ENCODE measurements around the gene TMEM187. TPM values are rescaled to one million over a fixed set of nuclear protein-coding genes. Genes with fewer than 3 reads are reported as not detected.

TMEM187 gene
- 8.6 TPM for polyA plus RNA-seq (2013, experiment 1 of 2)
- polyA plus RNA-seq (2013, experiment 2 of 2), result 6.0 TPM

- H3K27ac ChIP-seq (ENCODE audit: low read depth, low read length, severe bottlenecking), result peak within 1 kb of the TSS; percentile 100
- H3K9me3 ChIP-seq (ENCODE audit: control insufficient read depth, low read length), result no peaks in the 10 kb centered on the region
- peak within 1 kb of the TSS; percentile 62 for H3K4me3 ChIP-seq (ENCODE audit: extremely low read depth, insufficient read depth, low read length, poor library complexity, severe bottlenecking)
- H3K4me1 ChIP-seq (ENCODE audit: control insufficient read depth, insufficient read depth, low read length, poor library complexity, severe bottlenecking), result peaks cover 15% of the 10 kb centered on the region
- peaks cover 12% of the 10 kb centered on the region for H3K36me3 ChIP-seq (ENCODE audit: control insufficient read depth, insufficient read depth, low read length)
- 0% methylated on average over 49 of the region's 103 CpGs; no CpG with 5 or more reads in 1 of the 2 experiments for WGBS, 2 experiments (ENCODE audit: insufficient coverage in 2 of 2)
These were observed at the start of gene TMEM187 for GRCh38 chrX:153972368-153973126. TSS of gene TMEM187 (plus strand) at chrX:153972754. CDS start at chrX:153982063, 9,309 bp downstream.

- 73 to 91% methylated on average over 8 to 9 of the region's 25 CpGs for WGBS, 2 experiments (ENCODE audit: insufficient coverage in 2 of 2)
- H3K4me1 ChIP-seq (ENCODE audit: control insufficient read depth, insufficient read depth, low read length, poor library complexity, severe bottlenecking), result peaks cover 14% of the 10 kb centered on the region
- no peaks in the 10 kb centered on the region for H3K9me3 ChIP-seq (ENCODE audit: control insufficient read depth, low read length)
- H3K4me3 ChIP-seq (ENCODE audit: extremely low read depth, insufficient read depth, low read length, poor library complexity, severe bottlenecking), result no peak overlapping the region
- no peaks in the 10 kb centered on the region for H3K36me3 ChIP-seq (ENCODE audit: control insufficient read depth, insufficient read depth, low read length)
- H3K27ac ChIP-seq (ENCODE audit: low read depth, low read length, severe bottlenecking), result no peak overlapping the region
These were observed 49.4 kb upstream of the TMEM187 start for GRCh38 chrX:153922932-153923857.

- Histone ChIP-seq H3K4me3 (ENCODE audit: extremely low read depth, insufficient read depth, low read length, poor library complexity, severe bottlenecking) (no peak overlapping the region), H3K9me3 (ENCODE audit: control insufficient read depth, low read length) (no peaks in the 10 kb centered on the region), H3K27ac (ENCODE audit: low read depth, low read length, severe bottlenecking) (no peak overlapping the region), H3K4me1 (ENCODE audit: control insufficient read depth, insufficient read depth, low read length, poor library complexity, severe bottlenecking) (peaks cover 14% of the 10 kb centered on the region), H3K36me3 (ENCODE audit: control insufficient read depth, insufficient read depth, low read length) (no peaks in the 10 kb centered on the region)
- 66 to 74% methylated on average over 7 to 10 of the region's 14 CpGs for WGBS, 2 experiments (ENCODE audit: insufficient coverage in 2 of 2)
These were observed 48.2 kb upstream of the TMEM187 start for GRCh38 chrX:153924149-153924861.

GRCh38 chrX:153925387-153925738 lies 47.2 kb upstream of the TMEM187 start:
- peak overlapping the region; percentile 19 for H3K4me3 ChIP-seq (ENCODE audit: extremely low read depth, insufficient read depth, low read length, poor library complexity, severe bottlenecking)
- H3K27ac ChIP-seq (ENCODE audit: low read depth, low read length, severe bottlenecking), result no peak overlapping the region
- no peaks in the 10 kb centered on the region for H3K9me3 ChIP-seq (ENCODE audit: control insufficient read depth, low read length)
- H3K36me3 ChIP-seq (ENCODE audit: control insufficient read depth, insufficient read depth, low read length), result peaks cover 3% of the 10 kb centered on the region
- peaks cover 14% of the 10 kb centered on the region for H3K4me1 ChIP-seq (ENCODE audit: control insufficient read depth, insufficient read depth, low read length, poor library complexity, severe bottlenecking)
- 80 to 83% methylated on average over 1 of the region's 4 CpGs for WGBS, 2 experiments (ENCODE audit: insufficient coverage in 2 of 2)

GRCh38 chrX:153925739-153926551 lies 46.6 kb upstream of the TMEM187 start, which contains the start of gene ARHGAP4:
TSS of gene ARHGAP4 (minus strand) at chrX:153926264. CDS start at chrX:153926202, 62 bp downstream.
- peak within 1 kb of the TSS; percentile 43 for H3K4me3 ChIP-seq (ENCODE audit: extremely low read depth, insufficient read depth, low read length, poor library complexity, severe bottlenecking)
- no peaks in the 10 kb centered on the region for H3K9me3 ChIP-seq (ENCODE audit: control insufficient read depth, low read length)
- H3K4me1 ChIP-seq (ENCODE audit: control insufficient read depth, insufficient read depth, low read length, poor library complexity, severe bottlenecking), result peaks cover 14% of the 10 kb centered on the region
- 12 to 45% methylated on average over 10 to 30 of the region's 59 CpGs for WGBS, 2 experiments (ENCODE audit: insufficient coverage in 2 of 2)
- peak within 1 kb of the TSS; percentile 92 for H3K27ac ChIP-seq (ENCODE audit: low read depth, low read length, severe bottlenecking)
- H3K36me3 ChIP-seq (ENCODE audit: control insufficient read depth, insufficient read depth, low read length), result peaks cover 3% of the 10 kb centered on the region

- peak overlapping the region; percentile 8 for H3K4me3 ChIP-seq (ENCODE audit: extremely low read depth, insufficient read depth, low read length, poor library complexity, severe bottlenecking)
- H3K9me3 ChIP-seq (ENCODE audit: control insufficient read depth, low read length), result no peaks in the 10 kb centered on the region
- WGBS, 2 experiments (ENCODE audit: insufficient coverage in 2 of 2), result no CpG with 5 or more reads among the region's 4 CpGs
- peaks cover 7% of the 10 kb centered on the region for H3K36me3 ChIP-seq (ENCODE audit: control insufficient read depth, insufficient read depth, low read length)
- H3K27ac ChIP-seq (ENCODE audit: low read depth, low read length, severe bottlenecking), result no peak overlapping the region
- peaks cover 14% of the 10 kb centered on the region for H3K4me1 ChIP-seq (ENCODE audit: control insufficient read depth, insufficient read depth, low read length, poor library complexity, severe bottlenecking)
These were observed 46.0 kb upstream of the TMEM187 start for GRCh38 chrX:153926552-153926857.

- WGBS, 2 experiments (ENCODE audit: insufficient coverage in 2 of 2), result 33 to 39% methylated on average over 7 to 17 of the region's 31 CpGs
- peak overlapping the region; percentile 43 for H3K4me3 ChIP-seq (ENCODE audit: extremely low read depth, insufficient read depth, low read length, poor library complexity, severe bottlenecking)
- H3K4me1 ChIP-seq (ENCODE audit: control insufficient read depth, insufficient read depth, low read length, poor library complexity, severe bottlenecking), result peaks cover 14% of the 10 kb centered on the region
- H3K36me3 ChIP-seq (ENCODE audit: control insufficient read depth, insufficient read depth, low read length), result peaks cover 12% of the 10 kb centered on the region
- H3K9me3 ChIP-seq (ENCODE audit: control insufficient read depth, low read length), result no peaks in the 10 kb centered on the region
- H3K27ac ChIP-seq (ENCODE audit: low read depth, low read length, severe bottlenecking), result peak overlapping the region; percentile 92
These were observed 45.5 kb upstream of the TMEM187 start for GRCh38 chrX:153926858-153927671.

GRCh38 chrX:153927672-153927921 lies 45.0 kb upstream of the TMEM187 start:
- Histone ChIP-seq H3K9me3 (ENCODE audit: control insufficient read depth, low read length) (no peaks in the 10 kb centered on the region), H3K4me3 (ENCODE audit: extremely low read depth, insufficient read depth, low read length, poor library complexity, severe bottlenecking) (peak overlapping the region; percentile 43), H3K36me3 (ENCODE audit: control insufficient read depth, insufficient read depth, low read length) (peaks cover 18% of the 10 kb centered on the region), H3K27ac (ENCODE audit: low read depth, low read length, severe bottlenecking) (peak overlapping the region; percentile 92), H3K4me1 (ENCODE audit: control insufficient read depth, insufficient read depth, low read length, poor library complexity, severe bottlenecking) (peaks cover 14% of the 10 kb centered on the region)
- 0% methylated on average over 3 of the region's 8 CpGs; no CpG with 5 or more reads in 1 of the 2 experiments for WGBS, 2 experiments (ENCODE audit: insufficient coverage in 2 of 2)

- peak overlapping the region; percentile 92 for H3K27ac ChIP-seq (ENCODE audit: low read depth, low read length, severe bottlenecking)
- no peaks in the 10 kb centered on the region for H3K9me3 ChIP-seq (ENCODE audit: control insufficient read depth, low read length)
- WGBS, 2 experiments (ENCODE audit: insufficient coverage in 2 of 2), result 0% methylated on average over 22 to 38 of the region's 76 CpGs
- peaks cover 14% of the 10 kb centered on the region for H3K4me1 ChIP-seq (ENCODE audit: control insufficient read depth, insufficient read depth, low read length, poor library complexity, severe bottlenecking)
- H3K4me3 ChIP-seq (ENCODE audit: extremely low read depth, insufficient read depth, low read length, poor library complexity, severe bottlenecking), result peak overlapping the region; percentile 43
- peaks cover 22% of the 10 kb centered on the region for H3K36me3 ChIP-seq (ENCODE audit: control insufficient read depth, insufficient read depth, low read length)
These were observed 44.4 kb upstream of the TMEM187 start for GRCh38 chrX:153927922-153928760.

All from mesodermal cell (in vitro differentiated cells).